NCI-H1436 treated with DMSO at 0.1 percent for 48 hours (cell line): ENCODE measurements around the gene CYB5A.
"Not testable (repeated sequence)": the region's sequence is repeated elsewhere in the genome, so short reads cannot be mapped to it uniquely, and the experiment has no call there.

Experiments used
- DNase-seq: peaks from one replicate; lab custom pipeline; 2025; lab: John Stamatoyannopoulos, UW

CYB5A gene, protein sequence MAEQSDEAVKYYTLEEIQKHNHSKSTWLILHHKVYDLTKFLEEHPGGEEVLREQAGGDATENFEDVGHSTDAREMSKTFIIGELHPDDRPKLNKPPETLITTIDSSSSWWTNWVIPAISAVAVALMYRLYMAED

GRCh38 chr18:74291771-74292540, at the start of gene CYB5A:
TSS of gene CYB5A (minus strand) at chr18:74291963. CDS start at chr18:74291875, 88 bp downstream.
- peak; percentile 69 for DNase-seq

GRCh38 chr18:74337912-74338309, 46.1 kb upstream of the CYB5A start:
- DNase-seq: no peak

DNA sequence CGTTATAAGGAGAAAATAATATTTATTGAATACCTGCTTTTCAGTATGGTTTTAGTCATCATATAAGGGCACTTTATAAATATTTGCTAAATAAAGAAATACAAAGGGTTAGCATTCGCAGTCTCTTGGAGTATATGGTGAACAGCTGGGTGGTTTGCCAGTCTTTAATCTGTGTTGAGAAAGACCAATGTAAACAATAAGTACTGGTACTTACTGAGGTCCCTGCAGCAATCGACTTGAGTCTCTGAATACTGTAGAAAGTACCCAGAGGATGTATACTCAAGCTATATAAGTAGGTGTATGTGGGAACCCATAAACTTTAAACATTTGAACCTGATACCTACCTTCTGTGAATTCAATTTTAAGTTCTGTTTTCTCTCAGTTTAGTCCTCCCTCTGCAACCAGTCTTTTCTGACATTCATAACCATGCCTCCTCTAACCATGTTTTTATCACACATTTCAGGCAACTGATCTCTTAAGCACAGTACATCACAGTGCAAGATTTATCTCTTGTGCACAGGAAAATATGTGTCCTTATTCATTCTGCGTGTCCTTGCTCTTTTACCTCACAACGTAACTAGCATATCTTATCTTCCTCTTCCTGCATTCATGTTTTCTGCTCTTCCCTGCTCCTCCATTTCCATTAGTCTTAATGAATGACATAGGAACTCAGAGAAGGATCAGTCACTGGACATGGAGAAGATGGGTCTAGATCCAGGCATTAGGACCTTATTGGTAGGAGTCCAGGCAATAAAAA, 45.6 kb upstream of the CYB5A start:
- DNase-seq: no peak

- no peak for DNase-seq
Measured at GRCh38 chr18:74336656-74337055, 44.9 kb upstream of the CYB5A start.

GRCh38 chr18:74334242-74334893, 42.6 kb upstream of the CYB5A start:
- no peak for DNase-seq

DNA sequence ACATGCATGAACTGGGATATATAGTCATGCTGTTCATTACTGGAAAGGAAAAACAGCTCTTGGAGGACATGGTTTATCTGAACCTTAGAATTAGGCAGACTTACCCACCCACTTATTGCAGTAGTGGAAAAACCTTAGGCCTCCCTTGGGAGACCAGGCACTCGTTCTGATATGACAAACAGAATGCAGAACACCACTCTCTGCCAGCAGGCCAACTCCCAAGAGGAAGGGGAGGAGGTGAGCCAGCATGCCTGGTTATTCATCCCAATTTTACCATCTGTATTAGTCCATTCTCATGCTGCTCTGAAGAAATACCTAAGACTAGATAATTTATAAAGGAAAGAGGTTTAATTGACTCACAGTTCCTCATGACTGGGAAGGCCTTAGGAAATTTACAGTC, 41.3 kb upstream of the CYB5A start:
- DNase-seq: no peak

DNA sequence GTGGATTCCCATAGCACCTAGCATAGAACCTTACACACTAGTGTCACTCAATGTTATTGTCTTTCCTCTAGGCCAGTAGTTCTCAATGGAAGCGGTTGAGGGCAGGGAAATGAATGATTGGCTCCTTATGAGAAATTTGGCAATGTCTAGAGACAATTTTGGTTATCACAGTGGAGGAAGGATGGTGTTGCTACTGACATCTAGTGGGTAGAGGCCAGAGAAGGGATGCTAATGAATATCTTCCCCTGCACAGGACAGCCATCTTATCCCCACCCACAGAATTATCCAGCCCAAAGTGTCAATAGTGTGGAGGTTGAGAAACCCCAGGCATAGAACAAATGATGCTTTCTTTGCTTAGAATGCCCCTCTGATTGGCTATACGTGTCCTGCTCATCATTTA, 39.6 kb upstream of the CYB5A start:
- DNase-seq: no peak

DNA sequence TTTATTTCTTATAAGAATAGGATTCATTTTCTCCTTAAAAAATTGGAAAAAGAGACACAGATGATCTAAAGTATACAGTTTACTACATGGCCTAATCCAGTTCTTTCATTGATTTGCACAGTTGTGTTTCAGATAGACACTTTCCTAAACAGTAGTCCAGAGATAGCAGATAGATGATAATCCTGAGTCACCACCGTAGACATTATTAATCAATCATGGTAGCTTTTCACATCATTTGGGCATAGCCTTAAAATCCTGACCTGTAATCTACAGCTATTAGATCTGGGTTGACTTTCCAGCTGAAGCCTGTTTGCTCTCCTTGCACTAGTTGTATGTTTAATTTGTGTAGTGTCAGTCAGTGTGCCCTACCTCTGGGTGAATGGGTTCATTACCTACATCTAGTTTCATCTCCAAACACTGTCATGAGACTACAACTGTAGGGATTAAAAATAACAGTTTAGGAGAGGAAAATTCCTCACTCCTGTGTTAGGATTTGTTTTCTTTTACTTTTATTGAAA, 38.0 kb upstream of the CYB5A start:
- no peak for DNase-seq

DNA sequence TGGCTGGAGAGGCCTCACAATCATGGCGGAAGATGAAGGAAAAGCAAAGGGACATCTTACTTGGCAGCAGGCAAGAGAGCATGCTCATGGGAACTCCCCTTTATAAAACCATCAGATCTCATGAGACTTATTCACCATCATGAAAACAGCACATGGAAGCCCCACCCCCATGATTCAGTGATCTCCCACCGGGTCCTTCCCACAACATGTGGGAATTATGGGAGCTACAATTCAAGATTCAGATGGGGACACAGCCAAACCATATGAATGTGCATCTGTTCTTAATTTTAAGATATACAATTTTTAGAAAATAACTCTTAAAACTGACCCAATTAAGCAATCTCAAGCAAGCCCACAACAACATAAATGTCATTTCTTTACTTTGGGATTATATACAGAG, 36.4 kb upstream of the CYB5A start:
- no peak for DNase-seq

DNA sequence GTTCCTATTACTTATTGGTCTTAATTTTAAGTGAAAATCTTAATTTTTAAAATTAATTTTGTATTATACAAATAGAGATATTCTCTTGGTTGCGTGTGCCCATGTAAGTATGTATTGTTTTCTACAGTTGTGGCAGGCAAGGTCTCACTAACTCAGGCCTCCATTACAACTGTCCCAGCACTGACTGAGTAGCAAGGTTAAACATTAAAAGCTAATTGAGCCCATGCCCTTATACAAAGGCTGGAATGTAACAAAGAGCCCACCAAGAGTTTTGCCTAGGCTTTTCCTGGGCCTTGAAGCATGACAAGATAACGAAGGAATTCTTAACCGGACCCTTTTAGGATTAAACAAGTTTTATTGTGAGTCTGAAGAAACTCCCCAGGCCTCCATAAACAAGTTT, 35.0 kb upstream of the CYB5A start:
- DNase-seq: not testable (repeated sequence)

GRCh38 chr18:74326231-74326630, 34.5 kb upstream of the CYB5A start:
- DNase-seq: no peak

DNA sequence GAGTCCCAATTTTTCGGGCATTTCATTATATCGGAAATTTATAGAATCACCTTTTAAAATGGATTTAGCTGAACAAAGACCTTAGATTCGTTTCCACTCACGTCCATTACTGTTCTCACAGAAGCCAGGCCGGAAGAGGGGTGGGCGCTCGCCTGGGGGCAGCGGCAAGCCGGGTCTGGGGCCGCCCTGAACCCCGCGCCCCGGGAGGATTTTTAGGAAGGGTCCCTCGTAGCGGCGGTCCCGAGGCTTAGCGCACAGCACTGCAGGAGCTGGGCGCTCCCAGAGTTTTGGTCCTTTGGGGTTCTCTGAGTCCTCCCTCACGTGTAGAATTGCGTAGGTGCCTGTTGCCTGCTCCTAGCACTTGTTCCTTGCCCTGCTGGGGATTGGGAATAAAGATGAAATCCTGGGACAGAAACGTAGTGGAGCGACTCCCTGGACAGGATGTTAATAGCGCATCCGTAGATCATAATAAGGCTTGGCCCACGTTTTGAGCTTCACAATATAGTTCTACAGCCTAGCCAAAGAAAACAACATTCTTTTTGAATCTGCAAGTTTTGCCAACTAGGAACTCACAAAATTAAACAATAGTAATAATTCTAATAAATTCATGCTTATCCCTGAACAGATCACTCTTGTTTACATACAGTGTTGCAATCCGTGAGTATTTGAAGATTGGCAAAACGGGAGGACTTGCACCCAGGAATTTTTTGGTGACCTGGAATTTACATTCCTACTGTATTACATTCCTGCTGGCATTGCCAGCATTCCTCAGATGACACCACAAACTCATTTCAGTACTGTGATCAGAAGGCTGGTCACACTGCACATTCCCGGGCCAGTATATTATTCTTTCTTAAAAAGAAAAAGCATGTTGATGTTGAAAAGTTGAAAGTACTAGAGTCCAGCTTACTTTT, 24.8 kb upstream of the CYB5A start:
- no peak for DNase-seq

DNA sequence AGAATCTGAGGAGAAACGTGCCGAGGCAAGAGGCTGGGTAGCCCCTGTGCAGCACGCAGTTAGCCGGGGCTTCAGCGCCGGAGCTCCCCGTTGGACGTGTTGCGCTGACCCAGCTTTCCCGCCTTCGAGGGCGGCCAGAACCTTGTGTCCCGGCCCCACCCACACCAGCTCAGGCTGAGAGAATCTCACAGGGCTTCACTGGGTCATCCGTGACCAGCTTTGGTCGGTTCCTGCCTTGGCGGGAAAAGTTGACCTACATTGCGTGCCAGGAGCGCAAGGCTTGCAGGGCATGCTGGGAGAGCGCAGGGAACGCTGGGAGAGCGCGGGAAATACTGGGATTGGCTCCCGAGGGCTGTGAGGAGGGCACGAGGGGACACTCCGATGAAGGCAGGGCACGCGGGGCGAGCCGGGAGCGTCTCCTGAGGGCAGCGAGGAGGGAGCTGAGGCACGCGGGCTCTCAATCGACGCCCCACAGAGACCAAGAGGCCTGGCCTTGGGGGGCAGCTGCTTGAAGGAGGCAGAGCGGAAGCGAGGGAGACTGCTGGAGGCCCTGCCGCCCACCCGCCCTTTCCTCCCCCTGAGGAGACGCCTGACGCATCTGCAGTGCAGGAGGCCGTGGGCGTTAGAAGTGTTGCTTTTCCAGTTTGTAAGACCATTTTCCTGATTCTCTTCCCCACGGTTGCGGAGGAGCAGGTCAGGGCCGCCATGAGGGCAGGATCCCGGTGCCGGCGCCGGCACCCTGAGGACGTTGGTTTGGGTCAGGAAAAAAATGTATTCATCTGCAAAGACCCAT, 23.9 kb upstream of the CYB5A start, which contains the start of gene C18orf63:
C18orf63 (plus strand) TSS at position 376 of the 793 bp plus-strand sequence. CDS start 2,027 bp downstream, outside the sequence.
- no peak for DNase-seq

- DNase-seq: no peak
Measured at GRCh38 chr18:74314759-74315463, 23.1 kb upstream of the CYB5A start.

DNA sequence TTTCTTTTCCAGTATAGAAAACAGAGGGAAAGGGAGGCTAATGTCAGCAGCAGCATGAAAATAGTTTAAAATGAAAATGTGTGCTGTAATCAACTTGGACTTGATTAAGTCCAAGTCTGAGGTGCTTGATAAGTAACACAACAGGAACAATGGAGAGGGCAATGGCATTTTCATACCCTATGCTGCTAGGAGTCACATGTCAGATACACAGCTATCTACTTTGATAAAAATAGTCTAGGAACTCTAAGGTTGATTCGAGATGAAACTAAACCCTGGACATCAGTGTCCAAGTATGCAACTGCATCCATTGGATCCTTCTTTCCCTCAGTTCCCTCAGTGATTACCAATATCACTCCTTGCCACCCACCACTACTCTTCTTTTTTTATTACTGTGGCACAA, 19.2 kb upstream of the CYB5A start:
- DNase-seq: no peak

DNA sequence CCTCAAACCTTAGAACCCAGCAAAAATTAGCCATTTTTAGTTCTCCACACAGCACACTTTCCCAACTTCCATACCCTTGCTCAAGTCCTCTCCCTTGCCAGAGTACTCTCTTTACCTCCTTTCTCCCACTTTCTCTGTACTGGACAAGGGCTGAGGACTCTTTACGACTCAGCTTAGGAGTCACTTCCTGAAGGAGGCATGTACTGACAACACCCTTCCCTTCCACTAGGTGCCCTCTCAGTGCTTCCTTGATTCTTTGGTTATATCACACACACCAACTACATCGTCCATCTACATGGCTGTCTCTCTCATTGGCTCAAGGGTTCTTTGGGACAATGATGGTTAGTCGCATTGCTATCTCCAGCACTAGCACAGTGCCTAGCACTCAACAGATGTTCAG, 18.6 kb upstream of the CYB5A start:
- no peak for DNase-seq

GRCh38 chr18:74303936-74304335, 12.2 kb upstream of the CYB5A start:
- no peak for DNase-seq

DNA sequence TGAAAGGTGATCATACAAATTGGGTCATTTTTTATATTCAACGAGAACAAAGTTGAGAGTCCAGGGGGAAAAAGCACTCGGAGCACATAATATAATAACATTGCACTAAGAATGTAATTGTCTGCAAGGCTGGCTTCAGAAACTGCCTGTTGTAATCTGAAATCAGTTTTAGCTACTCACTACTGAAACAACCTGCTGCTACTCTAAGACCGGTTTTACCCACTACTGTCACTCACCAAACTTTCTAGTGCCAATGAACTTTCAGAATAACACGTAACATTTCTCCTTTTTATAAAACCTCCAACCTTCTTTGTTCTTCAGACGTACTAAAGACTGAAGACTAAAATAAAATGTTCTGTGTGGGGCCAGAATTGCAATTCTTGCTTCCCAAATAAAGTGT, 11.5 kb upstream of the CYB5A start:
- no peak for DNase-seq

DNA sequence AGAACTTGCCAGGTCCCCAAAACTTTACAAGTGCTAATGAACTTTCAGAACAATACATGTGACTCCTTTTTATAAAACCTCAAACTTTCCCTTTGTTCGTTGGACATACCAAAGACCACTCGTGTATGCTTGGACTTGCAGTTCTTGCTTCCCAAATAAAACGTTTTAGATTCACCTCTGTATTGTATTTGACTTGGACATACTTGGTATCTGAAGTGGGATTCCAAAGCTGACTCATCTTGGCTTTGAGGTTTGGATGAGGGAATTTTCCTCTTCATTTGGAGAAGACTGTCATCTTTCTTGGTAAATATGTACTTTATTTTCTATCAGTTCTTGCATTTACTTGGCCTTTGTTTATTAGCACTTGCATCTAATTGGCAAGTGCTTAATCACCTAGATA, 8.0 kb upstream of the CYB5A start:
- DNase-seq: no peak

DNA sequence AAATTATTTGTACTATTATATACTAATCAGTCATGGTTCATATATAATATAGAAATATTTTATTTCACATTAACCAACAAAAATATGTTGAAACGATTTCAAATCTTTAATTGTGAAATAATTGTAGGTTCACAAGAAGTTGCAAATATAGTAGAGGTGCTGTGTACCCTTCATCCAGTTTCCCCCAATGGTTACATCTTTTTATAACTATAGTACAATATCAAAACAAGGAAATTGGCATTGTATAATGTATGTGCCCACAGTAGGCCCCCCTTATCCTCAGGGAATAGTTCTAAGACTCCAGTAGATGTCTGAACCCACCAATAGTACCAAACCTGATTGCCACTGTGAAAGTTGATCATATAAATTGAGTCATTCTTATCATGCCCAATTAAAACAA, 7.4 kb upstream of the CYB5A start:
- no peak for DNase-seq
